Pancreas (tissue), 10 donors: ENCODE data around the gene C2orf15. TPM values are rescaled to one million over a fixed set of nuclear protein-coding genes. Genes with fewer than 3 reads are reported as not detected.
A peak's percentile ranks its signal among the peaks of the same experiment; 100 is the strongest.

Experiments used
- ATAC-seq, 4 donors: fragments of 200-7000 bp; cut with Tn5 transposase; one replicate each; pipeline versions ENCODE4 v1.8.0 to v1.9.1; 2020; ENCODE audit warnings: mild to moderate bottlenecking in 4 of 4, moderate library complexity in 4 of 4
- DNase-seq, 6 donors: peaks; one replicate each; pipeline ENCODE4 v3.0.0-alpha.2; 2020
- FAIRE-seq: peaks from 2 replicates; lab custom pipeline; 2012; peaks lifted over from hg19 to GRCh38; lab: Jason Lieb, UNC
- H3K27ac ChIP-seq, 4 donors: fragments of 200-600 bp; sonication (generic); 1 replicate in 3 of 4; 2 replicates in 1 of 4; pipeline versions ENCODE4 v1.5.0 to v1.8.0; 2020
- H3K27me3 ChIP-seq, 4 donors: fragments of 200-600 bp; one replicate each; pipeline ENCODE4 v1.8.0; 2021
- H3K36me3 ChIP-seq, 3 donors: fragments of 200-600 bp; sonication (generic) in 1 of 3; one replicate each; pipeline versions ENCODE4 v1.5.0 to v1.8.0; 2020 to 2021
- H3K4me1 ChIP-seq, 3 donors: fragments of 200-600 bp; one replicate each; pipeline ENCODE4 v1.8.0; 2021
- H3K4me3 ChIP-seq, 4 donors: fragments of 200-600 bp; sonication (generic) in 2 of 4; one replicate each; pipeline versions ENCODE4 v1.5.0 to v1.8.0; 2020 to 2021
- H3K9me3 ChIP-seq, 4 donors: fragments of 200-600 bp; one replicate each; pipeline ENCODE4 v1.8.0; 2021
- WGBS, 2 donors: extraction: QIAGEN DNeasy Blood & Tissue Kit; methylation state at CpG; one replicate each; pipeline ENCODE4 v1.1.7; 2013; 5-methylcytosine and 5-hydroxymethylcytosine counted together
- intact Hi-C, 3 donors: fragments of 100-400 bp; cut with DNase I; formaldehyde crosslinking; loops; one replicate each; pipeline versions ENCODE4 v1.11.1 to v1.14.2; 2022
- polyA plus RNA-seq, 2 donors: library from polyadenylated mRNA; stranded (reverse); fragments of 200-250 nt; gene quantifications; one replicate each; pipeline ENCODE4 v1.2.3, GENCODE V29; 2013
- total RNA-seq, 6 donors: library from RNA; stranded (reverse); fragmentation: NEBNext Ultra II Directional in 4 of 6; extraction: Animal tissue kit (Norgen Biotek cat#: 25700) in 4 of 6; gene quantifications; one replicate each; pipeline versions ENCODE4 v1.2.1 to v1.2.4, GENCODE V29; 2021 to 2023
- TF ChIP-seq, protein P1 (sequence below), 4 donors: fragments of 200-600 bp; sonication (generic) in 3 of 4; IDR thresholded peaks; one replicate each; pipeline versions ENCODE4 v1.5.0 to v1.8.0; 2021; ENCODE audit warnings: antibody characterized with exemption in 4 of 4
- donor health status: healthy with polysubstance abuse.
- donor health status: DM: no; HTN: no; CAD: no; lungs with moderate emphysema.
- donor health status: DM: no; HTN: no; CAD: no.
- donor health status: control.
- donor health status: control.
- donor health status: Bipolar disorder and iron deficiency.
- donor health status: DM: yes; HTN: yes; CAD: no.
- donor health status: DM: no; HTN: no; CAD: no.
- donor health status: DM: no; HTN: no; CAD: no.
- donor health status: DM: yes; HTN: yes; CAD: no.

C2orf15 gene
- total and polyA plus RNA-seq, 8 donors = 0.63 to 5.2 (median 1.6) TPM

DNA sequence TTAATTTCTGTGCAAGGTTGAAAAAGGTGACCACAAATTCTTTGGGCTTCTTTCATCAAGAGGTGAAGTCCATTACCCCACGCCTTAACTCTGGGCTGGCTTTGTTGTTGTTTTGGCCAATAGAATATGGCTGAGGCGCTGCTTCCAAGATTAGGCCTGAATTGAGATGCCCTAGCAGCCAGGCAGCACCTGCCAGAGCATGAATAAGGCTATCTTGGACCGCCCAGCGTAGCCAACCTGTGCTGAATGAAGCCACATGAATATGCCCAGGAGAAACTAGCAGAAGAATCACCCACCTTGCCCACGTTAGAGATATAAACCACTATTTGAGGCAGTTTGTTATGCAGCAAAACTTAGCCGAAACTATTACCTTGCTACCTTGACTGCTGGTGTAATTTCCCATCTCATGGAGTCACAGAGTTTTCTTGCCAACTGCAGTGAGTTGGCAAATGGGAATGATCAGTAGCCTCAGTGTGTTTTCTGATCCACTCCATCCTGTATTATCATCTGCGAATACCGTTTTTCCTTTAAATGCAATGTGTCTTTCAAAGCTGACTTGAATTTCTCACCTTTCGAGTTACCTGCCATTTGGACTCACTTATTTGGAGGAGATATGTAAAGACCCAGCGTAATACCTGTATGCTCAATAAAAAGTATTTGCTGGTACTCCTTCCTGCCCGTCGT, 12.6 kb downstream of the C2orf15 start:
- ATAC-seq (peak; percentile 7 to 19 (median 15)), DNase-seq (no peak), FAIRE-seq (no peak)
- H3K27ac ChIP-seq = peak overlapping the region; percentile 74 to 96 (median 88)
- no peaks in the 10 kb centered on the region for H3K36me3 ChIP-seq
- no peaks in the 10 kb centered on the region for H3K27me3 ChIP-seq
- H3K4me3 ChIP-seq = peak overlapping the region; percentile 49 to 61 (median 59)
- 23 to 24% methylated on average over 12 of the region's 12 CpGs for WGBS, 2 donors
- TF ChIP-seq, protein P1, sequence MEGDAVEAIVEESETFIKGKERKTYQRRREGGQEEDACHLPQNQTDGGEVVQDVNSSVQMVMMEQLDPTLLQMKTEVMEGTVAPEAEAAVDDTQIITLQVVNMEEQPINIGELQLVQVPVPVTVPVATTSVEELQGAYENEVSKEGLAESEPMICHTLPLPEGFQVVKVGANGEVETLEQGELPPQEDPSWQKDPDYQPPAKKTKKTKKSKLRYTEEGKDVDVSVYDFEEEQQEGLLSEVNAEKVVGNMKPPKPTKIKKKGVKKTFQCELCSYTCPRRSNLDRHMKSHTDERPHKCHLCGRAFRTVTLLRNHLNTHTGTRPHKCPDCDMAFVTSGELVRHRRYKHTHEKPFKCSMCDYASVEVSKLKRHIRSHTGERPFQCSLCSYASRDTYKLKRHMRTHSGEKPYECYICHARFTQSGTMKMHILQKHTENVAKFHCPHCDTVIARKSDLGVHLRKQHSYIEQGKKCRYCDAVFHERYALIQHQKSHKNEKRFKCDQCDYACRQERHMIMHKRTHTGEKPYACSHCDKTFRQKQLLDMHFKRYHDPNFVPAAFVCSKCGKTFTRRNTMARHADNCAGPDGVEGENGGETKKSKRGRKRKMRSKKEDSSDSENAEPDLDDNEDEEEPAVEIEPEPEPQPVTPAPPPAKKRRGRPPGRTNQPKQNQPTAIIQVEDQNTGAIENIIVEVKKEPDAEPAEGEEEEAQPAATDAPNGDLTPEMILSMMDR (IDR thresholded peaks at IDR 0.05) = no peak
- H3K4me1 ChIP-seq = peaks cover 0 to 5% (median 4%) of the 10 kb centered on the region in 3 donors
- H3K9me3 ChIP-seq = no peaks in the 10 kb centered on the region
- intact Hi-C loops = no loop called here

DNA sequence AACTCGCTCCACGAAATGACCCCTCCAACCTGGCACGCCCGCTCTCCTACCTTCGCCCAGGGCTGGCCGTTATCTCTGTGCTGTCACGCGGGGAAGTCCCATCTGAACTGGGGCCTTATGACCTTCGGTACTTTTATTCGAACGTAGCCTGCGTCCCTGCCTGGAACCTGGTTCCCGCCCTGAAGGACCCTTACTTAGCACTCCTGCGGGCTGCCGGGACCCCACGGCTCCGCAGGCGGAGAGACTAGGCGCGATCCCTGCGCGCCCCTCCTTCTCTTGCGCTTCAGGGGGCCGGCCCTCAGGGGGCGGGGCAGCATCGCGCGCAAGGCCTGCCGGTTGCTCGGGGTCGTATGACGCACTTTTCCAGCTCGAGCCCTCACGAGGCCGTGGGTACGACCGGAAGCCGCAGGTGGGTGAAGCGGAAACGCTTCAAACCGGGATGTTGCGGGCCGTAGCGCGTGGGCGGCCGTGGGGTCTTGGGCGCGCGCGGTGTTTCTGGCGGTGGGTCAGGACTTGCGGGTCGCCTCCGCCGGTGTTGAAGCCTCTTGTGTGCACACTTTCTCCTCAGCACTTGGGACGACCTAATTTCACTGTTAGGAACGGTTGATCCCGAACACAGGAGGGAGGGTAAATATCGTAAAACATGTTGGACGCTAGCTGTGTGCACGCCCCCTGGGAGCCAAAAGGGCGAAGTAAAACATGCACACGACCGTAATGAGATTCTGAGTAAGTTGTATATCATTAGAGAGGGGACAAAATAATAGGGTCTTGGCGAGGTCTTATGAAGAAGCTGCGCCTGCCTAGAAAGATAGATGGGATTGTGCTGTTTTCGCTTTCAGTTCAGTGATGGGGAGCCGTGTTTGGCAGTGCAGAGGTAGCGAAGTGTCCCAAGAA, 13.4 kb downstream of the C2orf15 start, which contains the start of the genes LIPT1 and TSGA10:
LIPT1 (plus strand) TSS at position 325 of the 894 bp plus-strand sequence. CDS start 6,991 bp downstream, outside the sequence.
TSGA10 (minus strand) TSS at position 300 of the 894 bp plus-strand sequence. CDS start 45,503 bp downstream, outside the sequence.
- TF ChIP-seq, protein P1 (IDR thresholded peaks at IDR 0.05) = no peak
- FAIRE-seq (no peak), DNase-seq (peak; percentile 88 to 95 (median 90)), ATAC-seq (peak; percentile 98 to 99 (median 98))
- intact Hi-C loops = no loop called here
- Histone ChIP-seq H3K9me3 (no peaks in the 10 kb centered on the region), H3K4me3 (peak within 1 kb of the TSS; percentile 49 to 61 (median 59)), H3K27me3 (no peaks in the 10 kb centered on the region), H3K36me3 (no peaks in the 10 kb centered on the region), H3K4me1 (peaks cover 0 to 5% (median 4%) of the 10 kb centered on the region in 3 donors), H3K27ac (peak within 1 kb of the TSS; percentile 74 to 96 (median 88))
- WGBS, 2 donors = 0 to 1% methylated on average over 70 of the region's 70 CpGs

DNA sequence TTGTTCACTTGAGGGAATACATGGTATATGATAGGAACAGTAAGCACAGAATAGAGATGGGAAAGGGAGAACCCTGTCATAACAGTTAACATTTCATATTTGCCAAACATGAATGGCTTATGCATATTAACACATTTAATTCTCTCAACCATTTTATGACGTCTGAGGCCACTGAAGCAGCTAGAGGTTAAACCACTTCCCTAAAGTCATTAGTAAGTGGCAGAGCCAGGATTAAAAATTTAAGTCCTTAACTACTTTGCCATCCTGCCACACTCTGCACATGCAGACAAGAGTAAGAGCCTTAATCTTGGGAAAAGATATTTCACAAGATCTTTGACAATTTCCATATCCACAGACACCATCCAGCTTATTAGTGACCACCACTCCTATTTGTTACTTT, 15.4 kb downstream of the C2orf15 start:
- DNase-seq (no peak), ATAC-seq (no peak), FAIRE-seq (no peak)
- Histone ChIP-seq H3K9me3 (no peaks in the 10 kb centered on the region), H3K4me3 (no peak overlapping the region), H3K27me3 (no peaks in the 10 kb centered on the region), H3K4me1 (peaks cover 0 to 5% (median 4%) of the 10 kb centered on the region in 3 donors), H3K27ac (no peak overlapping the region), H3K36me3 (no peaks in the 10 kb centered on the region)
- intact Hi-C loops = no loop called here
- WGBS, 2 donors = 78 to 86% methylated on average over 1 of the region's 1 CpG
- TF ChIP-seq, protein P1 (IDR thresholded peaks at IDR 0.05) = no peak

DNA sequence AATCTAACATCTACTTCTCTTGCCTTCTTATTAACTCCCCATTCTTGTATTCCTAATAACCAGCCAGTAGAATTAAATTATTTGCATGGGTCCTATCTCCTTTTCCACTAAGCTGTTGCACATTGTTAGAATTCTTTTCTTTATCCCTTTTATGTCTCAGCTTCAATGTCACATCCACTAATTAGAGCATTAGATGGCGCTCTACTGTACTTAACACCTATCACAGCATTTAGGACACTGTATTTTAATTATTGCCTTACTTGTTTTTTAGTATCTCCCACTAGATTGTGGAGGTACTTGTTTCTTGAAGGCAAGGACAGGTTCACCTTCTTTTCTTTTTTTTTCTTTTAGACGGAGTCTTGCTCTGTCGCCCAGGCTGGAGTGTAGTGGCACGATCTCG, 17.1 kb downstream of the C2orf15 start:
- H3K4me3 ChIP-seq = no peak overlapping the region
- FAIRE-seq (no peak), DNase-seq (no peak), ATAC-seq (no peak)
- TF ChIP-seq, protein P1 (IDR thresholded peaks at IDR 0.05) = no peak
- H3K9me3 ChIP-seq = no peaks in the 10 kb centered on the region
- intact Hi-C loops = no loop called here
- no peaks in the 10 kb centered on the region for H3K27me3 ChIP-seq
- no peak overlapping the region for H3K27ac ChIP-seq
- H3K4me1 ChIP-seq = peaks cover 0 to 4% (median 4%) of the 10 kb centered on the region in 3 donors
- 93 to 95% methylated on average over 5 of the region's 5 CpGs for WGBS, 2 donors
- no peaks in the 10 kb centered on the region for H3K36me3 ChIP-seq
